ENCODE measurements around the gene OR10V1. TPM values are rescaled to one million over a fixed set of nuclear protein-coding genes. Genes with fewer than 3 reads are reported as not detected.

Gene OR10V1, protein sequence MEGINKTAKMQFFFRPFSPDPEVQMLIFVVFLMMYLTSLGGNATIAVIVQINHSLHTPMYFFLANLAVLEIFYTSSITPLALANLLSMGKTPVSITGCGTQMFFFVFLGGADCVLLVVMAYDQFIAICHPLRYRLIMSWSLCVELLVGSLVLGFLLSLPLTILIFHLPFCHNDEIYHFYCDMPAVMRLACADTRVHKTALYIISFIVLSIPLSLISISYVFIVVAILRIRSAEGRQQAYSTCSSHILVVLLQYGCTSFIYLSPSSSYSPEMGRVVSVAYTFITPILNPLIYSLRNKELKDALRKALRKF
- not detected for total RNA-seq

- Histone ChIP-seq H3K9me3 (no peaks in the 10 kb centered on the region), H3K9ac (ENCODE audit: low read depth in 2 of 2, low read length in 2 of 2) (no peak within 1 kb of the TSS), H3K36me3 (no peaks in the 10 kb centered on the region), H3K4me1 (no peaks in the 10 kb centered on the region), H3K4me3 (no peak within 1 kb of the TSS), H3K27ac (no peak within 1 kb of the TSS), H3K27me3 (no peaks in the 10 kb centered on the region)
- no peak for DNase-seq
- intact Hi-C loops (cut with DNase I), result no loop called here
- TF ChIP-seq, protein P1, sequence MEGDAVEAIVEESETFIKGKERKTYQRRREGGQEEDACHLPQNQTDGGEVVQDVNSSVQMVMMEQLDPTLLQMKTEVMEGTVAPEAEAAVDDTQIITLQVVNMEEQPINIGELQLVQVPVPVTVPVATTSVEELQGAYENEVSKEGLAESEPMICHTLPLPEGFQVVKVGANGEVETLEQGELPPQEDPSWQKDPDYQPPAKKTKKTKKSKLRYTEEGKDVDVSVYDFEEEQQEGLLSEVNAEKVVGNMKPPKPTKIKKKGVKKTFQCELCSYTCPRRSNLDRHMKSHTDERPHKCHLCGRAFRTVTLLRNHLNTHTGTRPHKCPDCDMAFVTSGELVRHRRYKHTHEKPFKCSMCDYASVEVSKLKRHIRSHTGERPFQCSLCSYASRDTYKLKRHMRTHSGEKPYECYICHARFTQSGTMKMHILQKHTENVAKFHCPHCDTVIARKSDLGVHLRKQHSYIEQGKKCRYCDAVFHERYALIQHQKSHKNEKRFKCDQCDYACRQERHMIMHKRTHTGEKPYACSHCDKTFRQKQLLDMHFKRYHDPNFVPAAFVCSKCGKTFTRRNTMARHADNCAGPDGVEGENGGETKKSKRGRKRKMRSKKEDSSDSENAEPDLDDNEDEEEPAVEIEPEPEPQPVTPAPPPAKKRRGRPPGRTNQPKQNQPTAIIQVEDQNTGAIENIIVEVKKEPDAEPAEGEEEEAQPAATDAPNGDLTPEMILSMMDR (IDR thresholded peaks at IDR 0.05), result no peak
Observed at GRCh38 chr11:59713745-59714144, at the start of gene OR10V1. Gene OR10V1 (minus strand): TSS chr11:59713845. CDS start chr11:59713845, 0 bp downstream.

- Histone ChIP-seq H3K27ac (no peak overlapping the region), H3K9me3 (no peaks in the 10 kb centered on the region), H3K9ac (ENCODE audit: low read depth in 2 of 2, low read length in 2 of 2) (no peak overlapping the region), H3K27me3 (no peaks in the 10 kb centered on the region), H3K36me3 (no peaks in the 10 kb centered on the region), H3K4me3 (no peak overlapping the region), H3K4me1 (peaks cover 13% of the 10 kb centered on the region)
- TF ChIP-seq, protein P1 (IDR thresholded peaks at IDR 0.05), result no peak
- DNase-seq, result no peak
- intact Hi-C loops (cut with DNase I), result no loop called here
Observed at GRCh38 chr11:59761993-59762392, 48.3 kb upstream of the OR10V1 start.

- Histone ChIP-seq H3K4me1 (peaks cover 9% of the 10 kb centered on the region), H3K9ac (ENCODE audit: low read depth in 2 of 2, low read length in 2 of 2) (no peak overlapping the region), H3K27me3 (no peaks in the 10 kb centered on the region), H3K9me3 (no peaks in the 10 kb centered on the region), H3K4me3 (no peak overlapping the region), H3K27ac (no peak overlapping the region), H3K36me3 (no peaks in the 10 kb centered on the region)
- intact Hi-C loops (cut with DNase I), result no loop called here
- DNase-seq, result no peak
- TF ChIP-seq, protein P1 (IDR thresholded peaks at IDR 0.05), result no peak
Observed at GRCh38 chr11:59760771-59761170, 47.1 kb upstream of the OR10V1 start.

DNA sequence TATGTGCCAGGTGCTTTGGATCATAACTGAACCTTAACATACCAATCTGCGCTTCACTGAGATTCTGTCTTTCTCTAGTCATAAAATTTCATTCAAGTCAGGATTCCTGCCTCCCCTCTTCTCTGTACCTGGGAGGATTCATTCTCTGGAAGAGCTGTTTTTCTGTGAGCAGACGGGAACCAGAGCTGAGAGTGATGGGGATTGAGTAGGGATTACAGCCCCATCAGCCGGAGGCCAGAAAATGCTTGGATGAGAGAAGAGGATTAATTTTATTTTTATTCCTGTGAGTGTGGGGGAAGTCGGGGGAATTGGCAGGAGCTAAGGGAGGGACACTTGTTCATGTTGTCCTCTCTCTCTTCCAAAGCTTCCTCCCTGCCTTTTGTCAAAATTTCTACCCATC is 46.3 kb upstream of the OR10V1 start:
- Histone ChIP-seq H3K4me1 (peaks cover 9% of the 10 kb centered on the region), H3K36me3 (no peaks in the 10 kb centered on the region), H3K9ac (ENCODE audit: low read depth in 2 of 2, low read length in 2 of 2) (no peak overlapping the region), H3K9me3 (no peaks in the 10 kb centered on the region), H3K27me3 (no peaks in the 10 kb centered on the region), H3K27ac (no peak overlapping the region), H3K4me3 (no peak overlapping the region)
- TF ChIP-seq, protein P1 (IDR thresholded peaks at IDR 0.05), result no peak
- intact Hi-C loops (cut with DNase I), result no loop called here
- DNase-seq, result no peak

DNA sequence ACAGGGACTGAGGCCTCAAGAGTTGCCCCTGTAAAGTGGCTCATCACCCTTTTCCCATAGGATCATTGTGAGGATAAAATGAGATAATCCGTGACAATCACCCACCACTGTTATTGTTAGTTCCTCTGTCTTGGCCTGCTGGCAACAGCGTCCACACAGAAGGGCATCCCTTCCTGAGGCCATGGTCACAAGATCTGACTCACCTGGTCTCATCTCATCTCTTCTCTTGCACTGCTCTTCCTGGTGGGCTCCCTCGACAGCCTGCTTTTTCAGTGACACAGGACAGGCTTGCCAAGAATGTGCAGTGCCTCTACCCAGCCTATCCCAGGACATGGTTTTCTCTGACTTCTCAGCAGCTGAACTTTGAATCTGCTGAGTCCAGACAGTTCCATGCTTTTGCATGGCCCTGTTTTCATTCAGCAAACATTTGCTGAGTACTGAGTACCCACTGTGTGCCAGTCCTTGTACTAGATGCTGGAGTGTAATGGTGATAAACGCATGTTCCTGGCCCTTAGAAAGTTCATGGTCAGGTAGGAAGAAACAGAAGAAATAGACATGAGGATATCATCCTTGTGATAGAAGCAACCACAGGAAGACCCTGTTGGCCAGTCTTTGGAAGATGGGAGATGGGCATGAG is 44.9 kb upstream of the OR10V1 start:
- Histone ChIP-seq H3K27ac (no peak overlapping the region), H3K4me1 (peaks cover 9% of the 10 kb centered on the region), H3K27me3 (no peaks in the 10 kb centered on the region), H3K36me3 (no peaks in the 10 kb centered on the region), H3K9ac (ENCODE audit: low read depth in 2 of 2, low read length in 2 of 2) (no peak overlapping the region), H3K4me3 (no peak overlapping the region), H3K9me3 (no peaks in the 10 kb centered on the region)
- intact Hi-C loops (cut with DNase I), result no loop called here
- TF ChIP-seq, protein P1 (IDR thresholded peaks at IDR 0.05), result no peak
- no peak for DNase-seq

All from colonic mucosa (tissue), 4 donors.